ENCODE results near the gene ZNF385B. TPM values are rescaled to one million over a fixed set of nuclear protein-coding genes. Genes with fewer than 3 reads are reported as not detected.

The ZNF385B gene
- total RNA-seq, 1 experiment from 2014 or later, result 9.3 TPM

DNA sequence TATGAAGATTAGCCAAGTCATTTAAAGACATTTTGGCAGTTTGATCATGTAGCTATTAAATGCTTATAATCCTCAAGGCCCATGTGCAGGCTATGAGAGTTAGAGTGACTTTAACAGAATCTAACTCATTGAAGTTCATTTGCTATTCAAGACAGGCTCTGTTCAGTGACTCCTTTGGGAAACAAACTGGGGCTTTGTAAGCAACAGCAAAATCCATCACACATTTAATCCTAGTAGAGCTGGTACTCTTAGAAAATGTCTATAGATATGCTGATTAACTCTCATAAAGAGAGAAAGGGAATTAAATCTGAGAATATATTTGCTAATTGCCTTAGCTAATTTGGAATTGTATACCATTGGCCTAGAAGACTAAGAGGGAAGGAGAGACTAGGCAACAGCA is 414.0 kb downstream of the ZNF385B start:
- Histone ChIP-seq H3K27me3 (ENCODE audit: insufficient read depth, low read length) (no peaks in the 10 kb centered on the region), H3K4me3 (replicated peaks in 1 of 2; ENCODE audit: low read depth in 1 of 2, low read length in 2 of 2) (no peak overlapping the region), H3K36me3 (ENCODE audit: control insufficient read depth in 1 of 2, insufficient read depth in 2 of 2, low read length in 2 of 2) (no peaks in the 10 kb centered on the region), H3K9me2 (ENCODE audit: insufficient read depth) (no peaks in the 10 kb centered on the region), H3K4me1 (ENCODE audit: control insufficient read depth in 1 of 2, insufficient read depth in 2 of 2, low read length in 2 of 2) (no peaks in the 10 kb centered on the region), H3K4me2 (ENCODE audit: low read length) (no peak overlapping the region), H4K20me1 (ENCODE audit: insufficient read depth) (no peaks in the 10 kb centered on the region), H3K9ac (ENCODE audit: low read length) (no peak overlapping the region), H3K27ac (ENCODE audit: low read depth, low read length) (no peak overlapping the region), H2AFZ (ENCODE audit: low read depth, low read length, poor library complexity, severe bottlenecking) (no peak overlapping the region), H3K9me3 (ENCODE audit: control insufficient read depth in 1 of 2, insufficient read depth in 1 of 2, low read depth in 1 of 2, low read length in 2 of 2) (no peaks in the 10 kb centered on the region), H3K79me2 (ENCODE audit: insufficient read depth, low read length) (no peaks in the 10 kb centered on the region)
- no peak for ATAC-seq
- ChIA-PET RAD21 (ENCODE audit: low non-redundant PET in 1 of 2, low total read pairs in 2 of 2, uncharacterized antibody in 2 of 2, unreplicated experiment in 2 of 2) (no interaction called here), POLR2A (interaction anchor here (0.9 kb wide), 1 partner anchor 76 kb away, joined by 4 read pairs; no protein-coding TSS in a partner anchor), CTCF (interaction anchor here (0.8 to 1.3 kb wide), 3 partner anchors 8 to 85 kb away, joined by 3 to 6 read pairs (median 3); no protein-coding TSS in a partner anchor)
- TF ChIP-seq, protein P1, sequence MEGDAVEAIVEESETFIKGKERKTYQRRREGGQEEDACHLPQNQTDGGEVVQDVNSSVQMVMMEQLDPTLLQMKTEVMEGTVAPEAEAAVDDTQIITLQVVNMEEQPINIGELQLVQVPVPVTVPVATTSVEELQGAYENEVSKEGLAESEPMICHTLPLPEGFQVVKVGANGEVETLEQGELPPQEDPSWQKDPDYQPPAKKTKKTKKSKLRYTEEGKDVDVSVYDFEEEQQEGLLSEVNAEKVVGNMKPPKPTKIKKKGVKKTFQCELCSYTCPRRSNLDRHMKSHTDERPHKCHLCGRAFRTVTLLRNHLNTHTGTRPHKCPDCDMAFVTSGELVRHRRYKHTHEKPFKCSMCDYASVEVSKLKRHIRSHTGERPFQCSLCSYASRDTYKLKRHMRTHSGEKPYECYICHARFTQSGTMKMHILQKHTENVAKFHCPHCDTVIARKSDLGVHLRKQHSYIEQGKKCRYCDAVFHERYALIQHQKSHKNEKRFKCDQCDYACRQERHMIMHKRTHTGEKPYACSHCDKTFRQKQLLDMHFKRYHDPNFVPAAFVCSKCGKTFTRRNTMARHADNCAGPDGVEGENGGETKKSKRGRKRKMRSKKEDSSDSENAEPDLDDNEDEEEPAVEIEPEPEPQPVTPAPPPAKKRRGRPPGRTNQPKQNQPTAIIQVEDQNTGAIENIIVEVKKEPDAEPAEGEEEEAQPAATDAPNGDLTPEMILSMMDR (IDR thresholded peaks at IDR 0.05 in 2 of 3, conservative IDR thresholded peaks at IDR 0.05 in 1 of 3; ENCODE audit: borderline replicate concordance in 1 of 3, insufficient read depth in 1 of 3, low read depth in 2 of 3, low read length in 2 of 3), result no peak
- no peak for TF ChIP-seq SIN3A (IDR thresholded peaks at IDR 0.05; ENCODE audit: low read depth)
- no peak for TF ChIP-seq CBX3 (IDR thresholded peaks at IDR 0.05; ENCODE audit: low read depth)
- no peak for TF ChIP-seq YY1 (IDR thresholded peaks at IDR 0.05; ENCODE audit: extremely low read depth, insufficient replicate concordance, low read depth, low read length)
- intact Hi-C loops (cut with micrococcal nuclease), result no loop called here
- no peak for DNase-seq (ENCODE audit: low read depth, low spot score)
- BruUV-seq (replicated peaks), result no TSS peak

GRCh38 chr2:179446476-179447141 is 414.8 kb downstream of the ZNF385B start:
- RAD21 ChIA-PET (ENCODE audit: low non-redundant PET in 1 of 2, low total read pairs in 2 of 2, uncharacterized antibody in 2 of 2, unreplicated experiment in 2 of 2), result no interaction called here
- no peak overlapping the region for H3K27ac ChIP-seq (ENCODE audit: low read depth, low read length)
- ATAC-seq (no peak), DNase-seq (ENCODE audit: low read depth, low spot score) (no peak)
- no peaks in the 10 kb centered on the region for H4K20me1 ChIP-seq (ENCODE audit: insufficient read depth)
- no peaks in the 10 kb centered on the region for H3K4me1 ChIP-seq (ENCODE audit: control insufficient read depth in 1 of 2, insufficient read depth in 2 of 2, low read length in 2 of 2)
- H3K27me3 ChIP-seq (ENCODE audit: insufficient read depth, low read length), result no peaks in the 10 kb centered on the region
- intact Hi-C loops (cut with micrococcal nuclease), result no loop called here
- H3K9me3 ChIP-seq (ENCODE audit: control insufficient read depth in 1 of 2, insufficient read depth in 1 of 2, low read depth in 1 of 2, low read length in 2 of 2), result no peaks in the 10 kb centered on the region
- H3K9ac ChIP-seq (ENCODE audit: low read length), result no peak overlapping the region
- no peaks in the 10 kb centered on the region for H3K9me2 ChIP-seq (ENCODE audit: insufficient read depth)
- no TSS peak for BruUV-seq (replicated peaks)
- no peaks in the 10 kb centered on the region for H3K36me3 ChIP-seq (ENCODE audit: control insufficient read depth in 1 of 2, insufficient read depth in 2 of 2, low read length in 2 of 2)
- no peak overlapping the region for H2AFZ ChIP-seq (ENCODE audit: low read depth, low read length, poor library complexity, severe bottlenecking)
- no peak overlapping the region for H3K4me3 ChIP-seq (replicated peaks in 1 of 2; ENCODE audit: low read depth in 1 of 2, low read length in 2 of 2)
- POLR2A ChIA-PET, result interaction anchor here (0.9 kb wide), 1 partner anchor 77 kb away, joined by 4 read pairs; no protein-coding TSS in a partner anchor
- CTCF ChIA-PET, result no interaction called here
- H3K79me2 ChIP-seq (ENCODE audit: insufficient read depth, low read length), result no peaks in the 10 kb centered on the region
- H3K4me2 ChIP-seq (ENCODE audit: low read length), result no peak overlapping the region
- TF ChIP-seq CEBPB (IDR thresholded peaks at IDR 0.05; ENCODE audit: low read depth), result no peak
- TF ChIP-seq FOSL1 (IDR thresholded peaks at IDR 0.05; ENCODE audit: low read depth), result no peak
- no peak for TF ChIP-seq REST (IDR thresholded peaks at IDR 0.05; ENCODE audit: low read depth)
- TF ChIP-seq POLR2AphosphoS5 (IDR thresholded peaks at IDR 0.05; ENCODE audit: low read depth, low read length), result no peak
- TF ChIP-seq JUND (IDR thresholded peaks at IDR 0.05), result no peak
- no peak for TF ChIP-seq SP1 (IDR thresholded peaks at IDR 0.05; ENCODE audit: low read depth)
- TF ChIP-seq TCF7L2 (IDR thresholded peaks at IDR 0.05; ENCODE audit: borderline replicate concordance, extremely low read depth, insufficient read depth, insufficient read length), result no peak
- no peak for TF ChIP-seq CBX3 (IDR thresholded peaks at IDR 0.05; ENCODE audit: low read depth)
- TF ChIP-seq POLR2A (IDR thresholded peaks at IDR 0.05; ENCODE audit: borderline replicate concordance, extremely low read depth, insufficient read depth, insufficient read length), result no peak
- TF ChIP-seq MAX (IDR thresholded peaks at IDR 0.05), result no peak
- TF ChIP-seq RAD21 (IDR thresholded peaks at IDR 0.05; ENCODE audit: low read depth), result no peak
- no peak for TF ChIP-seq EZH2 (IDR thresholded peaks at IDR 0.05)

All from HCT116 (cell line).